A673 (cell line): ENCODE results near the gene UBE2E2. TPM values are rescaled to one million over a fixed set of nuclear protein-coding genes. Genes with fewer than 3 reads are reported as not detected.

Experiments used
- BruUV-seq: library from RNA; stranded (reverse); fragments of 400-500 nt; replicated peaks from 2 replicates; lab custom pipeline; 2021; lab: Mats Ljungman, UMichigan
- CTCF ChIA-PET: fragments of 300-600 bp; sonication (Branson Sonifier 250); formaldehyde crosslinking; loops from one replicate; lab custom pipeline; 2022; ENCODE audit warnings: antibody characterized with exemption; lab: Charles Lee
- POLR2A ChIA-PET: fragments of 300-600 bp; sonication (Branson Sonifier 250); formaldehyde crosslinking; loops from one replicate; lab custom pipeline; 2022; ENCODE audit warnings: antibody characterized with exemption; ENCODE audit not compliant: low non-redundant PET; lab: Charles Lee
- DNase-seq: peaks from one replicate; pipeline ENCODE4 v3.0.0-alpha.2; 2015; ENCODE audit warnings: low spot score
- H3K27ac ChIP-seq: fragments of 200-600 bp; sonication (generic); 2 replicates; pipeline ENCODE4 v1.5.1; 2016; ENCODE audit warnings: mixed run types, low read depth, mild to moderate bottlenecking, mixed read lengths, antibody characterized with exemption, low read length; ENCODE audit not compliant: poor library complexity, severe bottlenecking
- H3K27me3 ChIP-seq: fragments of 200-600 bp; sonication (generic); replicated peaks from 2 replicates; pipeline ENCODE4 v1.6.1; 2017; ENCODE audit warnings: mixed run types, low read depth, mild to moderate bottlenecking, mixed read lengths, antibody characterized with exemption, low read length; ENCODE audit not compliant: insufficient read depth, poor library complexity
- H3K36me3 ChIP-seq: fragments of 200-600 bp; sonication (generic); 2 replicates; pipeline ENCODE4 v1.6.1; 2016; ENCODE audit warnings: mixed run types, mild to moderate bottlenecking, mixed read lengths, antibody characterized with exemption, low read length; ENCODE audit not compliant: insufficient read depth, poor library complexity, severe bottlenecking
- H3K4me1 ChIP-seq: fragments of 200-600 bp; sonication (generic); 2 replicates; pipeline ENCODE4 v1.6.1; 2017; ENCODE audit warnings: mixed run types, mild to moderate bottlenecking, mixed read lengths, antibody characterized with exemption, low read length; ENCODE audit not compliant: insufficient read depth, poor library complexity, severe bottlenecking
- H3K4me3 ChIP-seq: fragments of 200-600 bp; sonication (generic); 2 replicates; pipeline ENCODE4 v1.5.1; 2016; ENCODE audit warnings: low read depth, mixed run types, mild to moderate bottlenecking, mixed read lengths, low read length; ENCODE audit not compliant: poor library complexity, severe bottlenecking
- H3K9me3 ChIP-seq: fragments of 200-600 bp; sonication (generic); 2 replicates; pipeline ENCODE4 v1.6.1; 2016; ENCODE audit warnings: mixed run types, low read depth, mild to moderate bottlenecking, mixed read lengths, antibody characterized with exemption, low read length; ENCODE audit not compliant: poor library complexity, severe bottlenecking
- CTCF ChIP-seq: fragments of 300-800, 200-600 bp; sonication (generic); conservative IDR thresholded peaks from 2 replicates; pipeline ENCODE4 v1.5.1; 2017; ENCODE audit warnings: low read depth, mild to moderate bottlenecking, antibody characterized with exemption, low read length, moderate library complexity, mixed read lengths
- EZH2 ChIP-seq: fragments of 200-600 bp; sonication (generic); IDR thresholded peaks from 2 replicates; pipeline ENCODE4 v1.6.1; 2017; ENCODE audit warnings: borderline replicate concordance, low read depth, mild to moderate bottlenecking, mixed read lengths, antibody characterized with exemption, low read length; ENCODE audit not compliant: poor library complexity, severe bottlenecking
- intact Hi-C: fragments of 100-400 bp; cut with micrococcal nuclease; formaldehyde crosslinking; loops from one replicate; pipeline ENCODE4 v1.10.0; 2022; ENCODE audit not compliant: unreplicated experiment
- total RNA-seq: library from RNA; stranded (reverse); gene quantifications from 2 replicates; pipeline ENCODE4 v1.2.3, GENCODE V29; 2021

UBE2E2 gene
- total RNA-seq, 1 experiment from 2014 or later: 2.0 TPM

GRCh38 chr3:23162934-23163333, 40.2 kb upstream of the UBE2E2 start:
- Histone ChIP-seq H3K4me1 (no peaks in the 10 kb centered on the region), H3K27ac (no peak overlapping the region), H3K9me3 (no peaks in the 10 kb centered on the region), H3K27me3 (no peaks in the 10 kb centered on the region), H3K4me3 (no peak overlapping the region), H3K36me3 (no peaks in the 10 kb centered on the region)
- no peak for DNase-seq
- CTCF ChIA-PET: no interaction called here
- intact Hi-C loops: no loop called here
- TF ChIP-seq EZH2 (no peak), CTCF (no peak)
- no TSS peak for BruUV-seq
- POLR2A ChIA-PET: no interaction called here

DNA sequence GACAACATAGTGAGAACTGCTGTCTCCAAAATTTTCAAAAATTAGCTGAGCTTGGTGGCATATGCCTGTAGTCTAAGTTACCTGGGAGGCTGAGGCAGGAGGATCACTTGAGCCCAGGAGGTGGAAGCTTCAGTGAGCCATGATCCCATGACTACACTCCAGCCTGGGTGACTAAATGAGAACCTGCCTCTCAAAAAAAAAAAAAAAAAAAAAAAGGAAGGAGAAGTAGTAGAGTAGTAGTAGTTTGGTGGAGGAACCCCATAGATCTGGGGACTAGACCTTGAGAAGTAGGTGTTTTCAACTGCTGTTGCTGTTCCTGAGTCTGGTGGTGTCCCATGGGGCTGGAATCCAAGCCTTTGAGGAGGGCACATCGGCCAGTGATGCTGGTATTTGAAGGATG, 38.4 kb upstream of the UBE2E2 start:
- Histone ChIP-seq H3K27me3 (no peaks in the 10 kb centered on the region), H3K4me1 (no peaks in the 10 kb centered on the region), H3K36me3 (no peaks in the 10 kb centered on the region), H3K9me3 (no peaks in the 10 kb centered on the region), H3K4me3 (no peak overlapping the region), H3K27ac (no peak overlapping the region)
- ChIA-PET CTCF (no interaction called here), POLR2A (no interaction called here)
- DNase-seq: no peak
- TF ChIP-seq EZH2 (no peak), CTCF (no peak)
- no TSS peak for BruUV-seq
- intact Hi-C loops: no loop called here

DNA sequence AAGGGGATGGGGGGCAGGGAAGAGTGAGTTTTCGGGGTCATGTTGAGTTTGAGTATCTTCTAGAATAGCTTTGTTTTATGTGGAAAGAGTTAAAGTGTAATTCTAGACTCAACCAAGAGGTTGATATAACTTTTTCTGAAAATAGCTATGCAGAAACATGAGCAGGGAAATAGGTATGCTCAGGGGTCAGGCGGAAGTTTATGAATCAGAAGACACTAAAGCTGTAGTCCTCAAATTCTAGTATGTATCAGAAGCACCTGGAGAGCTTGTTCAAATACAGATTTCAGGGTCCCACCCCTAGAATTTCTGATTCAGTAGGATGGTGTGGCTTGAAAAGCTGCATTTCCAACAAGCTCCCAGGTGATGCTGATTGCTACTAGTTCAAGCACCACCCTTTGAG, 37.6 kb upstream of the UBE2E2 start:
- H3K4me1 ChIP-seq: no peaks in the 10 kb centered on the region
- BruUV-seq: no TSS peak
- no peak overlapping the region for H3K4me3 ChIP-seq
- H3K27me3 ChIP-seq: no peaks in the 10 kb centered on the region
- no peaks in the 10 kb centered on the region for H3K36me3 ChIP-seq
- TF ChIP-seq CTCF (no peak), EZH2 (no peak)
- ChIA-PET CTCF (no interaction called here), POLR2A (no interaction called here)
- H3K27ac ChIP-seq: no peak overlapping the region
- intact Hi-C loops: no loop called here
- no peak for DNase-seq
- H3K9me3 ChIP-seq: no peaks in the 10 kb centered on the region
